ENCODE data around the gene DDAH1.

The DDAH1 gene

DNA sequence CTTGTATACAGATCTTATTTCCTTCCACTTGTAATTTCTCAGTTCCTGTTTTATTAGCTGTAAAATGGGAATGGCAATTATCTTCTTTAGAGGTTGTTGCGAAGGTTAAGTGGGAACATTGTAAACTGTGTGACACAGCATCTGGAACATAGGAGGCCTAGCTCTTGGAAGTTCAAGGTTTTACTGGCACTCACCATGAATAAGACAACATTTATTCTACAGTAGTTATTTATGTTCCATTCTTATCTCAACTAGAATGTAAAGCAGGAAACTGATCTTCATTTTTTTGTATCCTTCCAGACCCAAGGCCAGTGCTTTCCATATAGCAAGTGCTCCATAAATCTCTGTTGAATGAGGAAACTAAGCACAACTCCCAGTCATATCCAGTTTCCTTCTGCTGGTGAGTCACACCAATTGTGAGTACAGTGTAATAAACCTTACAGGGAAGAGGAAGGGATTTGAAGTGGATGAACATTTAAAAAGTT lies 189.9 kb downstream of the DDAH1 start:
- DNase-seq (ENCODE audit: low spot score) = peak; percentile 64

DNA sequence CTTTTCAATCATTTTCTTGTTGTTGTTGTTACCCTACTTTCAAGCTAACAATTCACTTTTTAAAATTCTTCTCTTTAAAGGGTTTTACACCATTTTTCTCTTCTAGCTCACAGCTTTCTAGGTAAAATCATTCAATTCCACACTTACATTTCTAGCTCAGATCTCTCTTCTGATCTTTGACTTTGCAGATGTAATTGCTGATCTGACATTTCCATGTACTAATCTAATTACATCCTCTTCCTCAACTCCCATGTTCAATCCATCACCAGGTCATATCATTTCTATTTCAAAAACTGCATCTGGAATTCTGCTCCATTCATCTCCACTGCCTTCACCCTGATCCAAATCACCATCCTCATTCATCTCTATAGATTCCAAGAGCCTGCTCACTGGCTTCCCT lies 191.6 kb downstream of the DDAH1 start:
- DNase-seq (ENCODE audit: low spot score) = no peak

DNA sequence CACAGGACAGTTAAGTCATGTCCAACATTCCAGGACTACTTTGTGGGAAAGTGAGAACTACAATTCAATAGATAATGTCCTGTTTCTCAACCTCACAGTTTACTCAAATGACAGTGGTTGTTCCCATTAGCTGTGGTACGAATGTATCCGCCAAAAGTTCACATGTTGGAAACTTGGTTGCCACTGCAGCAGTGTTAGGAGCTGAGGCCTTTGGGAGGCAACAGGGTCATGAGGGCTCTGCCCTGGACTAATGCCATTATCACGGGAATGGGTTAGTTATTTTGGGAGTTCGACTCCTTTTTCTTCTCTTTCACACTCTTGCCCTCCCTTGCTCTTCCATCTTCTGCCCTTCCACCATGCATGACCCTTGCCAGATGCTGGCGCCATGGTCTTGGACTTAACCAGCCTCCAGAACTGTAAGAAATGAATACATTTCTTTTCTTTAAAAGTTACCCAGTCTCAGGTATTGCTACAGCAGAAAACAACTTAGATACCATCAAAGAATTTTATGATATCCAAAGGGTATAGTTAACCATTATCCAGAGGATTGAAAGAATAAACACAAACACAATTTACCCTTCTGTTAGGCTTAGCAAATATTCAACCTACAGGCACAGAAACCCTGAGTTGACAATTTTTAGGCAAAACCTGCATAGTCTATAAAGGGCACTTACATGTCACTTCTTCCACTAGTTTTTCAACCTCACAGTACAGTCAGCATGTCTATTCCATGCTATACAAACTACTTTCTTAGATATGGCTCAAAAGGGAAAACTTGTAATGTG lies 196.0 kb downstream of the DDAH1 start:
- no peak for DNase-seq (ENCODE audit: low spot score)

Data from hepatic stellate cell (primary cell).